HG03378 (cell line): Measurements from ENCODE around the gene HDAC1.

Source experiments
- ATAC-seq: cut with Tn5 transposase; IDR thresholded peaks from one replicate; pipeline ENCODE4 v1.9.1; 2021; ENCODE audit warnings: mild to moderate bottlenecking, moderate library complexity; ENCODE audit not compliant: unreplicated experiment

Gene HDAC1

GRCh38 chr1:32321712-32322291 is 29.9 kb downstream of the HDAC1 start:
- ATAC-seq = no peak

GRCh38 chr1:32327204-32327603 is 35.3 kb downstream of the HDAC1 start:
- no peak for ATAC-seq

DNA sequence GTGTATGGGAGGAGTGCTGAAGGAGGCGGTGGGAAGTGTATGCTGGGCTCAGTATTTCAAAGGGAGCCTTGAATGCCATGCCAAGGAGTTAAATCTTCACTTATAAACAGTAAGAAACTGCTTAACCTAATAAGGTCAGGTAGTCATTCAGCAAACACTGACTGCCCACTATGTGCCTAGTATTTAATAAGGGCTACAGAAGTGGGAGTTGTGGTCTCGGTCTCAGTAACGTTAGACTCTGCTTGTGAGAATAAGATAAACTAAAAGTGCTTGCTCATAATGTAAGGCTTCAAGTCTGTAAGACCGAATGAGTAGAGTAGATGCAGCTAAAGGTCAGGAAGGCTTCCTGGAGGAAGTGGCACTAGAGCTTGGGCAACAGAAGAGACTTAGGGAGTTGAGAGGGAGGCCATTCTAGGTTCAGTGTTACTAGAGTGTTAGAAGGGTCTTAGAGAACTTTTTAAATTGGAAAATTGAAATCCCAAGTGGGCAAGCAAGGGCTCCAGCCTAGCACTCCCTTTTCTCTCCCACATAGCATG is 38.1 kb downstream of the HDAC1 start:
- ATAC-seq = no peak

DNA sequence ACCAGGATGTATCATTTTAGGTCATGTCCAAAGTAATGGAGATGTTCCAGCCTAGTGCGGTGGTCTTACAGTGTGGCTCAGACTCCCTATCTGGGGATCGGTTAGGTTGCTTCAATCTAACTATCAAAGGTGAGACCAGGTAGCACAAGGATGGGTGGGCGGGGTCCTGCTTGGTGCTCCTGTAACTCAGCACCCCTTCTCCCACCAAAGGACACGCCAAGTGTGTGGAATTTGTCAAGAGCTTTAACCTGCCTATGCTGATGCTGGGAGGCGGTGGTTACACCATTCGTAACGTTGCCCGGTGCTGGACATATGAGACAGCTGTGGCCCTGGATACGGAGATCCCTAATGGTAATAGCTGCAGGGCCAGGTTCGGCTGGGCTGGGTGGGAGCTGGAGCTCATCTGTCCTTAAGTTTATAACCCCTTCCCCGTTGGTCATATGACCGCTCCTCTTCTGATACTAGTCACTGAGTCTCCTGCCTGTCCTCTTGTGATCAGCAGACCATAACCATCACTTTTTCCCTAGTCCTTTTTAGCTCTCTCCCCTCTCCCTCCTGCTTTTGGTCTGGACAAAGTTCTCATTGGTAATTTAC is 38.8 kb downstream of the HDAC1 start:
- ATAC-seq = no peak

DNA sequence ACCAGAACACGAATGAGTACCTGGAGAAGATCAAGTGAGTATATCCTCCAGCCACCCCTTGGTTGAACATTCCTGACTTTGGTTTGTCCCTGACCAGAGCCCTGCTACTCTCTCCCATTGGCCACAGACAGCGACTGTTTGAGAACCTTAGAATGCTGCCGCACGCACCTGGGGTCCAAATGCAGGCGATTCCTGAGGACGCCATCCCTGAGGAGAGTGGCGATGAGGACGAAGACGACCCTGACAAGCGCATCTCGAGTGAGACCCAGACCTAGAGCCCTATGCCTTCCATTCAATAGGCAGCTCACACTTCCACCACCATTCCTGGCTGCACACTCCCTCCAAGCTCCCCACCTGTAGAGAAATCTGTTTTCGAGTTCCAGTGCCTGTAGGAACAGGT is 39.7 kb downstream of the HDAC1 start:
- no peak for ATAC-seq

GRCh38 chr1:32332290-32333079 is 40.6 kb downstream of the HDAC1 start:
- ATAC-seq = no peak

GRCh38 chr1:32333251-32333963 is 41.5 kb downstream of the HDAC1 start:
- ATAC-seq = no peak

- no peak for ATAC-seq
These were observed 42.5 kb downstream of the HDAC1 start for GRCh38 chr1:32334274-32334861.

DNA sequence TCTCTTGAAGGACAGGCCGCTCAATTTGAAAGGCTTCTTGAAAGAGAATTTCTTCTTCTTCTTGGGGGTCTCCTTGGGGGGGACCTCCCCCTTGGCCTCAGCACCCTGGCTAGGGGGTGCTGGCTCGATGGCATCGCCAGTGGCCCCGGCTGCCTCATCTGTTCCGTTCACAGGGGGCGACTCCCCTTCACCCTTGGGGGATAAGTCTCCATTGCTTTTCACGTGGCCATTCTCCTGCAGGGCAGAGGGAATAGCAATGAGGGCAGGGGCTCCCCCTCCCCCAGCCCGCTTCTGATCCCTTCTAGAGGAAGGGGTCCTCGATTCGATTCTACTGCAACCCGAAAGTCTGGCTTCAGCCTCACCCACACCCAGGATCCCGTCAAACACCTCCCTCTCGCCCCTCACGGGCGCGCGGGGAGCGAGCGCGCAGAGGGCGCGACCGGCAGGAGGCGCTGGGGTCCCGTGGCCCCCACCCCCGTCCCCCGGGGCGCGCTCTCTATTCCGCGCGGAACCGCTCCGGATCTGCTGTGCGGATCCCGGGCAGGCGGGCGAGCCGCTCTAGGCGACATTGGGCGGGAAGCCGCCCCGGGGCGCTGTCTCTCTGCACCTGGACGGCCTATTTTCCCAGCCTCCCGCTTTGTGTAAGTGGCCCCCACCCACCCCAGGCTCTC is 43.1 kb downstream of the HDAC1 start:
- no peak for ATAC-seq

DNA sequence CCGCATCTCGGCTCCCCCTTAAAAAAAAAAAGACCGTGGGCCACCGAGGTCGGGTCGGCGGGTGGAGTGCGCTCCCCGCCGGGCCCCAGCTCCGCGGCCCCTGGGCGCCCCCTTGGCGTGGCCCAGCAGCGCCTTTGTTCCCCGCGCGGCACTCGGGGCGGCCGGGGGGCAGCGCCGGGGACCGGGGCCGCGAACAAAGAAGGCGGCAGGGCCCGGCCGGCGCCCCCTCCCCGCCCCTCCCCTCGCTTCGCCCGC is 43.6 kb downstream of the HDAC1 start:
- no peak for ATAC-seq

DNA sequence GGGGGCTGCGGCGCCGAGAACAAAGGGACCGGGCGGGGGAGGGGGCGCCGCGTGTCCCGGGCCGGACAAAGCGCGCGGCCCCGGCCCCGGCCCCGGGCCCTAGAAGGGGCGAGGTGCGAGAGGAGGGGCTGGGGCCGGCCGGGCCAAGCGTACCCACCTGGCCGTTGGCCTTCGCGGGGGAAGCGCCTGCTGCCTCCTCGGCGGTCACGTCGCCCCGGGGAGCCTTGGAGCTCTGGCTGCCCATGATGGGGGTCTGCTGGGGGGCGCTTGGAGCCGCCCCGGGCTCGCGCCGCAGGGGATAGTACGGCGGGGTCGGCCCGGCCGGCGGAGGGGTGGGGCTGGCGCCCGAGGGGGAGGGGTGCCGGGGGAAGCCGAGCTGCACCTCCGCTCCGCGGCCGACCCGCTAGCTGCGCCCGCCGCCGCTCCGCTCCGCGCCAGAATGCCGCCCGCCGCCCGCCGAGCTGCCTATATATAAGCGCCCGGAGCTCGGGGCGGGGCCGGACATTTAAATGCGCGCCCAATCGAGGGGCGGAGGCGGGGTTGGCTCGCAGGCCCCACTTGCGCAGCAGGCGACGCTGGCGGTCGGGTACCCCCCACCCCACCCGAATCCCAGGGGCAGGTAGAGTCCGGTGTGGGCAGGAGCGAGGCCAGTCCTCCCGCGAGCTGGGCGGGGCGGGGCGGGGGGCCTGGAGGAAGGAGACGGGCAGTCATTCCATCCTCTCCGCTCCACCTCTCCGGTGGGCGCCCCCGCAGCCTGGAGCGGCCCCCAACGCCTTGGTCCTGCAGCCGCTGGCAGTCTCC is 44.1 kb downstream of the HDAC1 start, which contains the start of gene MARCKSL1:
Gene MARCKSL1, minus strand, starts transcription at position 444 of the 801 bp plus-strand sequence. Its CDS starts 200 bp downstream, at position 244.
- ATAC-seq = no peak

- no peak for ATAC-seq
These were observed 44.7 kb downstream of the HDAC1 start for GRCh38 chr1:32336591-32336932.

- ATAC-seq = no peak
These were observed 45.2 kb downstream of the HDAC1 start for GRCh38 chr1:32336963-32337675.

- ATAC-seq = no peak
These were observed 46.2 kb downstream of the HDAC1 start for GRCh38 chr1:32337855-32338636.

DNA sequence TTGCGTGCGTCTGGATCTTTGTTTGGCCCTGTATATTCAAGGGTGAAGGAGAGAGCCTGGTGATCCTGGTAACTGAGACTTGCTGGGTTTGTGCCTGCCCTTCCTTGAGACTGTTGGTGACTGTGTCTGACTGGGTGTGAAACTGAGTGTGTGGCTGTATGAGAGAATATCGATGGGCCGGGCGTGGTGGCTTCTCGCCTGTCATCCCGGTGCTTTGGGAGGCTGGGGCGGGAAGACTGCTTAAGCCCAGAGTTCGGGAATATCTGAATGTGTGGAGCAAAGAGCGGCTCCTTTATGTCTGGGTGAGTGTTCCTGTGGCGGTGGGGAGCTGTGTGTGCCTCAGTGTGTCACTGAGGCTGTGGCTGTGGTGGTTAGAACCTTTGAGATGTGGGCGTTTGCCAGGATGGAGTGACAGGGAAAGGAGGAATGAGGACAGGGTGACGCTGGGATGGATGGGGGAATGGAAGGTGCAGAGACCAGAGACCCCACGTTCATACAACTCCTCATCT is 46.8 kb downstream of the HDAC1 start:
- ATAC-seq = no peak

DNA sequence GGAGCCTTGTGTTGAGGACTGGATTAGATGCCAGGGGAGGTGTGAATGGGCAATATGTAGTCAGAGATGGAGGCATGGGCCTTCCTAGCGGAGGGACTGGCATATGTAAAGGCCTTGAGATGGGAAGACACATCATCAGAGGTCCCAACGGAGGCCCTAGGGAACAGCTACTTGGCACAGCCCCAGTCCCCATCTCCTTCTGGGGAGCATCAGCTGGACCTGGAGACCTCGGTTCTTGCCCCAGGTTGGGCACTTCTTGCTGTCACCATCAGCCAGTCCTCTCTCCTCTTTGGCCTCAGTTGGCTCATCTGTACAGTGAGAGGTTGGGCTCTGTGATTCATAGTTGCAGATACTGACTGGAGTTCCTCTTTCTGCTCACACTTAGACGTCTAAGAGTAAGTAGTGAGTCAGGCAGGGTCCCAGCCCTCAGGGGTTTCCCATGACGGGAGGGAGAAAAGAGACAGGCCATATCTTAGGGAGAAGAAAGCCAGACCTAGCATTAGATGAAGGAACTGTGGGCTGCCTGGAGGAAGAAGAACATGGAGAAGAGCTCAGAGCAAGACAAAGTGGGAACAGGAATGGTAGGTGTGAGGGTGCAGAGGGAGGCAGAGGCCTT is 47.6 kb downstream of the HDAC1 start:
- no peak for ATAC-seq

- ATAC-seq = no peak
These were observed 49.4 kb downstream of the HDAC1 start for GRCh38 chr1:32341186-32341757.

DNA sequence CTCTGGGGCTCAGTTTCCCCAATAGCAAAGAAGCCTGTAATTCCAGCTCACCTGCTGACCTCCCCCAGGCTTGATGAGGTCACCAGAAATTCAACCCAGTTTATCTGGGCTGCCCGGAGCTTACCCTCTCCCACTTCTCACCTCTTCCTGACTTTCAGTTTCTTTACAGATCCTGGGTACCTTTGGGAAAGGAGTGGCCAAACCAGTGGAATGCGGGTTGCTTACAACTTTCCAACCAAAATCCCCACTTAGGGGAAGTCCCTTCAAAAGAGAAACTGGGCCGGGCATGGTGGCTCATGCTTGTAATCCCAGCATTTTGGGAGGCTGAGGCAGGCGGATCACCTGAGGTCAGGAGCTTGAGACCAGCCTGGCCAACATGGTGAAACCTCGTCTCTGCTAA is 50.1 kb downstream of the HDAC1 start:
- ATAC-seq = no peak
